ENCODE results near the gene PRR5.
"Not testable (repeated sequence)": the region's sequence is repeated elsewhere in the genome, so short reads cannot be mapped to it uniquely, and the experiment has no call there.

PRR5 gene

GRCh38 chr22:44743804-44744211, 41.8 kb downstream of the PRR5 start:
- no peak for DNase-seq (ENCODE audit: low read depth)
- H3K4me3 ChIP-seq (ENCODE audit: low read depth, low read length), result no peak overlapping the region

- no peak for DNase-seq (ENCODE audit: low read depth)
- H3K4me3 ChIP-seq (ENCODE audit: low read depth, low read length), result no peak overlapping the region
Measured at GRCh38 chr22:44745853-44746789, 44.1 kb downstream of the PRR5 start.

- not testable (repeated sequence) for H3K4me3 ChIP-seq (ENCODE audit: low read depth, low read length); DNase-seq (ENCODE audit: low read depth)
Measured at GRCh38 chr22:44747784-44748127, 45.8 kb downstream of the PRR5 start.

- no peak overlapping the region for H3K4me3 ChIP-seq (ENCODE audit: low read depth, low read length)
- DNase-seq (ENCODE audit: low read depth), result no peak
Measured at GRCh38 chr22:44748524-44748923, 46.5 kb downstream of the PRR5 start.

- DNase-seq (ENCODE audit: low read depth), result no peak
Measured at GRCh38 chr22:44750481-44750880, 48.5 kb downstream of the PRR5 start.

GRCh38 chr22:44752285-44753188, 50.5 kb downstream of the PRR5 start, which contains the start of gene ARHGAP8:
Gene ARHGAP8 (plus strand): TSS chr22:44752575. CDS start chr22:44786528, 33,953 bp downstream.
- H3K4me3 ChIP-seq (ENCODE audit: low read depth, low read length), result no peak within 1 kb of the TSS
- no peak for DNase-seq (ENCODE audit: low read depth)

More at GRCh38 chr22:44750481-44750880, 48.5 kb downstream of the PRR5 start:
- H3K4me3 ChIP-seq (ENCODE audit: low read depth, low read length), result no peak overlapping the region

GRCh38 chr22:44753189-44754042, 51.4 kb downstream of the PRR5 start:
- no peak for DNase-seq (ENCODE audit: low read depth)
- no peak overlapping the region for H3K4me3 ChIP-seq (ENCODE audit: low read depth, low read length)

GRCh38 chr22:44754998-44755397, 53.0 kb downstream of the PRR5 start:
- no peak overlapping the region for H3K4me3 ChIP-seq (ENCODE audit: low read depth, low read length)
- DNase-seq (ENCODE audit: low read depth), result no peak

GRCh38 chr22:44755417-44755816, 53.4 kb downstream of the PRR5 start:
- H3K4me3 ChIP-seq (ENCODE audit: low read depth, low read length), result no peak overlapping the region
- no peak for DNase-seq (ENCODE audit: low read depth)

- no peak for DNase-seq (ENCODE audit: low read depth)
- no peak overlapping the region for H3K4me3 ChIP-seq (ENCODE audit: low read depth, low read length)
Measured at GRCh38 chr22:44755956-44756361, 54.0 kb downstream of the PRR5 start.

- no peak for DNase-seq (ENCODE audit: low read depth)
- H3K4me3 ChIP-seq (ENCODE audit: low read depth, low read length), result no peak overlapping the region
Measured at GRCh38 chr22:44758344-44758973, 56.5 kb downstream of the PRR5 start.

GRCh38 chr22:44759001-44759400, 57.0 kb downstream of the PRR5 start:
- no peak overlapping the region for H3K4me3 ChIP-seq (ENCODE audit: low read depth, low read length)
- no peak for DNase-seq (ENCODE audit: low read depth)

- DNase-seq (ENCODE audit: low read depth), result no peak
- H3K4me3 ChIP-seq (ENCODE audit: low read depth, low read length), result no peak overlapping the region
Measured at GRCh38 chr22:44759430-44760310, 57.7 kb downstream of the PRR5 start.

- no peak overlapping the region for H3K4me3 ChIP-seq (ENCODE audit: low read depth, low read length)
- DNase-seq (ENCODE audit: low read depth), result no peak
Measured at GRCh38 chr22:44760476-44760875, 58.5 kb downstream of the PRR5 start.

GRCh38 chr22:44761025-44761424, 59.0 kb downstream of the PRR5 start:
- no peak for DNase-seq (ENCODE audit: low read depth)
- H3K4me3 ChIP-seq (ENCODE audit: low read depth, low read length), result no peak overlapping the region

- DNase-seq (ENCODE audit: low read depth), result no peak
Measured at GRCh38 chr22:44764373-44764772, 62.4 kb downstream of the PRR5 start.

GRCh38 chr22:44764974-44765373, 63.0 kb downstream of the PRR5 start:
- no peak overlapping the region for H3K4me3 ChIP-seq (ENCODE audit: low read depth, low read length)
- no peak for DNase-seq (ENCODE audit: low read depth)

More at GRCh38 chr22:44764373-44764772, 62.4 kb downstream of the PRR5 start:
- H3K4me3 ChIP-seq (ENCODE audit: low read depth, low read length), result no peak overlapping the region
